Lower lobe of right lung (tissue), 2 donors: ENCODE measurements around the gene HSPA1L. TPM values are rescaled to one million over a fixed set of nuclear protein-coding genes. Genes with fewer than 3 reads are reported as not detected.

Source experiments
- ATAC-seq, 2 donors: fragments of 200-7000 bp; cut with Tn5 transposase; one replicate each; pipeline ENCODE4 v1.9.1; 2020 to 2022; ENCODE audit warnings: mild to moderate bottlenecking in 2 of 2, moderate library complexity in 2 of 2
- DNase-seq: peaks from one replicate; pipeline ENCODE4 v3.0.0-alpha.2; 2020
- H3K27ac ChIP-seq: fragments of 200-600 bp; one replicate; pipeline ENCODE4 v1.8.0; 2022
- H3K27me3 ChIP-seq: fragments of 200-600 bp; one replicate; pipeline ENCODE4 v1.8.0; 2022; ENCODE audit warnings: low read depth
- H3K36me3 ChIP-seq: fragments of 200-600 bp; one replicate; pipeline ENCODE4 v1.8.0; 2022; ENCODE audit warnings: mild to moderate bottlenecking
- H3K4me1 ChIP-seq: fragments of 200-600 bp; one replicate; pipeline ENCODE4 v1.8.0; 2022
- H3K4me3 ChIP-seq: fragments of 200-600 bp; one replicate; pipeline ENCODE4 v1.8.0; 2022; ENCODE audit warnings: mild to moderate bottlenecking
- H3K9me3 ChIP-seq: fragments of 200-600 bp; one replicate; pipeline ENCODE4 v1.8.0; 2022
- intact Hi-C: fragments of 100-400 bp; cut with DNase I; formaldehyde crosslinking; loops from one replicate; pipeline ENCODE4 v1.11.0; 2022
- total RNA-seq: library from RNA; stranded (reverse); fragmentation: NEBNext Ultra II Directional; extraction: Animal tissue kit (Norgen Biotek cat#: 25700); gene quantifications from one replicate; pipeline ENCODE4 v1.2.1, GENCODE V29; 2021
- TF ChIP-seq, protein P1 (sequence below): fragments of 200-600 bp; IDR thresholded peaks from one replicate; pipeline ENCODE4 v1.8.0; 2022; ENCODE audit warnings: antibody characterized with exemption, mild to moderate bottlenecking
- donor health status: DM: no; HTN: yes; CAD: no; lungs with severe emphysema.

The HSPA1L gene
- total RNA-seq, 1 donor from 2014 or later: 2.5 TPM

DNA sequence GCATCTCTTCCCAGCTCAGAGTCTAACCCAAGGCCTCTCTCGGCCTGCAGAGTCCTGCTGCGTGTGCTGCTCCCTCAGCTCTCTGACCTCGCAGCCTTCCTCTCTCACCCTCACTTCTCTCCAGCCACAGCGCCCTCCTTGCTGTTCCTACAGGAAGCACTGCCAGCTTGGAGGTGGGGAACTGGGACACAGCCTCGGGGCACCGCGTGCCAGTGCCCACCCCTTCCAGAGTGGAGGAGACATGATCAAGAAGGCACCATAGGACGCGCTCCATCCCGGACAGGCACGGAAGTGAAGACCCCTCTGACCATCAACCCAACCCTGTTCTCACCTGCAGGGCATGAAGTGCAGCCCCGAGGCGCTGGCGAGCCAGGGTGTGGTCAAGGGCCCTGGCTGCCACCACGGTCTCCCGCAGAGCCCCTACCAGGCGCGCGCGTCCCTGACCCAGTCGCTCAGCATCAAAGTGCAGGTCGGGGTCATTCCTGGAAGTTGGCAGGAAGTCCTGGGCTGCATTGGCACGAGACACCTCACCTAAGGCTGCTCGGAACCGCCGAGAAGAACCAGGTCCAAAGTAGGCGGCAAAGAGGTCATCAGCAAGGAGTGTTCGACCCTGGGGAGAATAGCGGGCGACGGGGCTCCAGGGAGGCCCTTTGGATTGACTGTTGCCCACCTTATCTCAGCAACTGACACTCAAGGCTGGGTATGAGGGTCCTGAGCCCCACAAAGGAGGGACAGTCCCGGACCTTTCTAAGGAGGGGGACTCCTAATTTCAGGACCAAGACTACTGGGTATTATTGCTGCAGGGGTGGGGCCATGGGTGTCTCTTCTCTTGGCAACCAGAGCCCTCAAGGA lies 39.2 kb downstream of the HSPA1L start:
- intact Hi-C loops: no loop called here
- Histone ChIP-seq H3K27me3 (no peaks in the 10 kb centered on the region), H3K27ac (peak overlapping the region; percentile 50), H3K9me3 (no peaks in the 10 kb centered on the region), H3K4me1 (peaks cover 13% of the 10 kb centered on the region), H3K36me3 (peaks cover 27% of the 10 kb centered on the region), H3K4me3 (no peak overlapping the region)
- ATAC-seq (no peak), DNase-seq (no peak)
- TF ChIP-seq, protein P1, sequence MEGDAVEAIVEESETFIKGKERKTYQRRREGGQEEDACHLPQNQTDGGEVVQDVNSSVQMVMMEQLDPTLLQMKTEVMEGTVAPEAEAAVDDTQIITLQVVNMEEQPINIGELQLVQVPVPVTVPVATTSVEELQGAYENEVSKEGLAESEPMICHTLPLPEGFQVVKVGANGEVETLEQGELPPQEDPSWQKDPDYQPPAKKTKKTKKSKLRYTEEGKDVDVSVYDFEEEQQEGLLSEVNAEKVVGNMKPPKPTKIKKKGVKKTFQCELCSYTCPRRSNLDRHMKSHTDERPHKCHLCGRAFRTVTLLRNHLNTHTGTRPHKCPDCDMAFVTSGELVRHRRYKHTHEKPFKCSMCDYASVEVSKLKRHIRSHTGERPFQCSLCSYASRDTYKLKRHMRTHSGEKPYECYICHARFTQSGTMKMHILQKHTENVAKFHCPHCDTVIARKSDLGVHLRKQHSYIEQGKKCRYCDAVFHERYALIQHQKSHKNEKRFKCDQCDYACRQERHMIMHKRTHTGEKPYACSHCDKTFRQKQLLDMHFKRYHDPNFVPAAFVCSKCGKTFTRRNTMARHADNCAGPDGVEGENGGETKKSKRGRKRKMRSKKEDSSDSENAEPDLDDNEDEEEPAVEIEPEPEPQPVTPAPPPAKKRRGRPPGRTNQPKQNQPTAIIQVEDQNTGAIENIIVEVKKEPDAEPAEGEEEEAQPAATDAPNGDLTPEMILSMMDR: no peak

DNA sequence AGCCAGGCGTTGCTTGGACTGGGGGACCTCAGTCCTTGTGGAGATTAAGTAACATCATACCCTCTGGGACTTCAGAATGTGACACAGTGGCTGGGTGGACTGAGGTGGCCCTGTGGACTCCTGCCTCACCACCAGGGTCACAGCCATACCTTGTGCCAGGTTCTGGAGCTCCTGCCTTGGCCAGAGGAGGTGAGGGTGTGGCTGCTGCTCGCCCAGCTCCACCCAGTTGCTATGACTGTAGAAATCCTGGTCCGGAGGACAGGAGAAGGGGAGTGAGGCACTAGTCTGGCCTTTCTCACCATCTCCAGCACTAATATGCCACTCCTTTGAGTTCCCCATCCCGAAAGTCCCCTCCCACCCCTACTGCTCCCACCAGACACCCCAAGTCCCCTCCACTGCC lies 39.9 kb downstream of the HSPA1L start:
- no peak overlapping the region for H3K27ac ChIP-seq
- H3K27me3 ChIP-seq: no peaks in the 10 kb centered on the region
- H3K9me3 ChIP-seq: no peaks in the 10 kb centered on the region
- TF ChIP-seq, protein P1: no peak
- H3K36me3 ChIP-seq: peaks cover 20% of the 10 kb centered on the region
- intact Hi-C loops: no loop called here
- DNase-seq (no peak), ATAC-seq (no peak)
- H3K4me1 ChIP-seq: peaks cover 13% of the 10 kb centered on the region
- H3K4me3 ChIP-seq: no peak overlapping the region

DNA sequence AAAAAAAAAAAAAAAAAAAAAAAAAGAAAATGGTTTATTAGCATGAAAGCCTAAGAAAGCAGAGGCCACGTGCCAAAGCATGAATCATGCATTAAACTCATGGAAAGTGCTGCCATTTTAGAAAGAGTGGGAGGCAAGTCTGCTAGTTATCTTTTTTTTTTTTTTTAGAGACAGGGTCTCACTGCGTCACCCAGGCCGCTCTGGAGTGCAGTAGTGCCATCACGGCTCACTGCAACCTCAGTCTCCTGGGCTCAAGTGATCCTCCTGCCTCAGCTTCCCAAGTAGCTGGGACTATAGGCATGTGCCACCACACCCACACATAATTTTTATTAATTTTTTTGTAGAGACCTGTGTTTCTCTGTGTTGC lies 43.1 kb downstream of the HSPA1L start:
- Histone ChIP-seq H3K27ac (no peak overlapping the region), H3K4me1 (peaks cover 20% of the 10 kb centered on the region), H3K4me3 (no peak overlapping the region), H3K36me3 (no peaks in the 10 kb centered on the region), H3K9me3 (no peaks in the 10 kb centered on the region), H3K27me3 (no peaks in the 10 kb centered on the region)
- intact Hi-C loops: no loop called here
- no peak for ATAC-seq
- TF ChIP-seq, protein P1: no peak
- no peak for DNase-seq

DNA sequence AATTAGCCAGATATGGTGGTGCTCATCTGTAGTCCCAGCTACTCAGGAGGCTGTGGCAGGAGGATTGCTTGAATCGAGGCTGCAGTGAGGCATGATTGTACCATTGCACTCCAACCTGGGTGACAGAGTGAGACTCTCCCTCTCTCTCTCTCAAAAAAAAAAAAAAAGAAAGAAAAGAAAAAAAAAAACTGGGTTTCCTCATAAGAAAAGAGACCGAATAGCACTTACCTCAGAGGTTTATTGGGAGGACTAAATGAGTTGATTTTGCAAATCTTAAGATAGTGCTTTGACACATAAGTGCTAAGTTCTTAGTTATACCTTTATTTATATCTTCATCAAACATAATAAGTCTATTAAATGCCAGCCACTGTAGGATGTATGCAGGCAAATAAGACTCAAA lies 44.2 kb downstream of the HSPA1L start:
- TF ChIP-seq, protein P1: no peak
- no peak for ATAC-seq
- no peaks in the 10 kb centered on the region for H3K9me3 ChIP-seq
- no peaks in the 10 kb centered on the region for H3K36me3 ChIP-seq
- H3K4me1 ChIP-seq: peaks cover 17% of the 10 kb centered on the region
- intact Hi-C loops: no loop called here
- H3K4me3 ChIP-seq: no peak overlapping the region
- DNase-seq: no peak
- H3K27ac ChIP-seq: no peak overlapping the region
- H3K27me3 ChIP-seq: no peaks in the 10 kb centered on the region

DNA sequence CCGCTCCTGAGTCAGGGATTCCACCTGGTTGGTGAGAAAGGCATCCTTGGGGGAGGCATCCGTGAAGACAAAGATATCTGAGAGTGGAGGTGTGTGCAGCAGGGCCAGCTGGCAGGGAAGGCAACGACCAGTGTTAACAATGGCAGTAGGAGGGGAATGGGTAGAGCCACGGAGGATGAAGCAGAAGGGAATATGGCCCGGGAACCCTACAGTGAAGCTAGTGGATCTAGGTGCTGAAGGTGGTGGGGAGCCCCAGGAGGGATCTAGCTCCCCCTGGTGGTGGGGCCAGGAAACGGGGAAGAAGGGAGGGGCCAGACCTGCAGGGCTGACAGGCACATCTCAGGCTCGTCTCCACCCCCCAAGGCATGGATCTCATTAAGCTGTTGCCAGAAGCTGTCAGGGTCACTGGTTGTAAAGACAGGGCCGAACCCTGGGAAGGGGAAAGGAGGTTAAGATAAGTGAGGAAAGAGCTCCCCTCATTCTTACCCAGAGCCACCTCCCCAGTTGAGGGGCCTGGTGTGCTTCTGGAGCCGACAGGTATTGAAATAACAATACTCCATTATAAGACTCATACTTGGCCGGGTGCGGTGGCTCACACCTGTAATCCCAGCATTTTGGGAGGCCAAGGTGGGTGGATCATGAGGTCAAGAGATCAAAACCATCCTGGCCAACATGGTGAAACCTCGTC lies 45.3 kb downstream of the HSPA1L start:
- Histone ChIP-seq H3K9me3 (no peaks in the 10 kb centered on the region), H3K27ac (no peak overlapping the region), H3K27me3 (no peaks in the 10 kb centered on the region), H3K4me1 (peaks cover 17% of the 10 kb centered on the region), H3K36me3 (no peaks in the 10 kb centered on the region), H3K4me3 (no peak overlapping the region)
- peak; percentile 88 for DNase-seq
- TF ChIP-seq, protein P1: peak; percentile 90
- peak; percentile 90 to 92 for ATAC-seq
- intact Hi-C loops: no loop called here
